Left renal pelvis (tissue), 4 donors: ENCODE data around the gene CDH12. TPM values are rescaled to one million over a fixed set of nuclear protein-coding genes. Genes with fewer than 3 reads are reported as not detected.
"Not testable (repeated sequence)": the region's sequence is repeated elsewhere in the genome, so short reads cannot be mapped to it uniquely, and the experiment has no call there.

Experiments used
- DNase-seq, 4 donors: peaks; one replicate each; pipeline ENCODE4 v3.0.0-alpha.2; 2013; ENCODE audit warnings: low read depth in 4 of 4, low spot score in 3 of 4
- polyA plus RNA-seq, 4 donors: library from polyadenylated mRNA; unstranded; fragments of 120-200 nt; gene quantifications; one replicate each; pipeline ENCODE4 v1.2.1, GENCODE V29; 2013; ENCODE audit not compliant: insufficient read length in 4 of 4

Gene CDH12
- polyA plus RNA-seq, 4 donors = 5.9 to 8.7 (median 7.3) TPM

DNA sequence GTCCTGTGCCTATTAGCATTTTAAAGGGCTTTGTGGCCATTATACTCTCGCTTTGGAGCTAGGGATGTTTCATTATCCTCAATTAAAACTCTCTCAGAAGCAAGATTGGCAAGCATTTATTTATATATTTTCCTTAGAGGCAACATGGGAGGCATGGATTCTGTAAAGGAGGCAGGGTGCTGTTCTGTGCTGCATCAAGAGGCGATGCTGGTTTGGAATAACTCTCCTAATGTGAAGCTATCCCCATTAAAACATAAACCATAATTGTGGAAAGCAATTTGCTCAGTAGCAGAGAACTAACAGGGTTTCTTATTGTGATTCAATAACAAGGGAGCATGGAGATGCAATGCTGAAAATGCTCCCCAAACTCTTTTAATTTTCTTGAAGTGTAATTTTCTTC, 664.5 kb downstream of the CDH12 start:
- not testable (repeated sequence) for DNase-seq

DNA sequence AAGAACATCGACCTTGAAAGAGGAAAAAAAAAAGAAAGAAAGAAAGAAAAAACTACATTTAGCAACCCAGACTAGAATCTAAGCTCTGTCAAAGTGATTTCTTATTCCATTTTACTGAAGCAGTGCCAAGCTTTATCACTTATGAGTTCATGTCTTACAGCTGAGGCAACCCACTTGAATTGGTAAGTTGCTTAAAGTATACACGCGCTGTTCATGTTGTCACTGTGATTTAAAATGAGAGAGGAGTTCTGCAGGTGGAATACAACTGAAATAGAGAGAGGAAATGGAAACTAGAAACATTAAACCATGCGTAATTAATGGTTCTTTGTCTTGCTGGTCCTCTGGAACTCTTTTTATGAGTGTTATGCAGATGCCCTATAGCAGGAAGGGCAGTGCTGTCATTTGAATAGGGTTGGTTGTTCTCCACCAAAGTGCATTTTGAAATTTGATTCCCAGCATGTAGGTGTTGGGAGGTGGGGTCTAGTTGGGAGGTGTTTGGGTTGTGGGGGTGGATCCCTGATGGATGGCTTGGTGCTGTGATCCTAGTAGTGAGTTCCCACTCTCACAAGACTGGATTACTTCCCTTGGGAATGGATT, 665.4 kb downstream of the CDH12 start:
- not testable (repeated sequence) for DNase-seq

DNA sequence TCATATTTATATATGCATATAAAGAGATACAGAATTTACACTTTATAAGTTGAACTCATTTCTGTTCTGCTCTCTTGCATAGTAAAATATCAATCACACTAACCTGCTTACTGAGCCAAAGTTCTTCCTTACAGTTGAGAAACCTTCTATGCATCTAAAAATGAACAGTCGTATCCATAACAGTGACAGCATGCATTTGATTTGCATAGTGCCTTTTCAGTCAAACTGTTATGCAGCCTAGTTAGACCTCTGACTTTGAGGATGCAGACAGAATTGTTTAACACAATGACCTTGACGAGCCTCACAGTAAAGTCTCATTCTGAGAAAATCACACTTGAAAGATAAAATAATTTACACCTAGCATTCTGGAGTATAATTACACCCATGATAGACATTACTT, 683.9 kb downstream of the CDH12 start:
- not testable (repeated sequence) for DNase-seq

DNA sequence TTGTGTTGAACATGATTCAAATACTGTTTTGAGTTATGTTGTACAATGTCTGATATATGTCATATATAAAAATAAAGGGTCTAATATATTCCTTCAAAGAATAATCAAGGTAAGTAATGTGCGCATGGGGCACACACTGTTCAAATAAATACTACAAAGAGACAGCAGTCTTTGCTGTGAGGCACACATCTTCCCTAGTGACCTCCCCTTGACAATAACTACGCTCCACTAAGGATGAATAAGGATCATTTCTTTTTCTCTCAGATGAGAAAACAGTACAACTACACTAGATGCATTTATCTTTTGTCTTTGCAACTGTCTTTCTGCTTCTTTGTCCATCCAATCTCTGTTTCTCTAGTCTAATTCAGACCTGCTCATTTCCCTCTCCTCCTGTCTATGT, 684.4 kb downstream of the CDH12 start:
- not testable (repeated sequence) for DNase-seq

DNA sequence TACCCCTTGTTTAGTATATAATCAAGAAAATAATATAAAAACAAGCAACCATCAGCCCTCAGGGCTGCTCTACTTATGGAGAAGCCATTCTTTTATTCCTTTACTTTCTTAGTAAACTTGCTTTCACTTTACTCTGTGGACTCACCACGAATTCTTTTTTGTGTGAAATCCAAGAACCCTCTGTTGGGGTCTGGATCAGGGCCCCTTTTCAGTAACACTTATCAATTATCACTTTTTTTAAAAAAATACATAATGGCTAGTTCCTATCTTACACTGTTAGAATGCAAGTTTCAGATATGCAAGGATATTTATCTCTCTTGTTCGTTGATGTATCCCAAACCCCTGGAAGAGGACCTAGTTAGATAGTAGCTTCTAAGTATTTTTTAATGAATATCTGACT, 687.2 kb downstream of the CDH12 start:
- not testable (repeated sequence) for DNase-seq

DNA sequence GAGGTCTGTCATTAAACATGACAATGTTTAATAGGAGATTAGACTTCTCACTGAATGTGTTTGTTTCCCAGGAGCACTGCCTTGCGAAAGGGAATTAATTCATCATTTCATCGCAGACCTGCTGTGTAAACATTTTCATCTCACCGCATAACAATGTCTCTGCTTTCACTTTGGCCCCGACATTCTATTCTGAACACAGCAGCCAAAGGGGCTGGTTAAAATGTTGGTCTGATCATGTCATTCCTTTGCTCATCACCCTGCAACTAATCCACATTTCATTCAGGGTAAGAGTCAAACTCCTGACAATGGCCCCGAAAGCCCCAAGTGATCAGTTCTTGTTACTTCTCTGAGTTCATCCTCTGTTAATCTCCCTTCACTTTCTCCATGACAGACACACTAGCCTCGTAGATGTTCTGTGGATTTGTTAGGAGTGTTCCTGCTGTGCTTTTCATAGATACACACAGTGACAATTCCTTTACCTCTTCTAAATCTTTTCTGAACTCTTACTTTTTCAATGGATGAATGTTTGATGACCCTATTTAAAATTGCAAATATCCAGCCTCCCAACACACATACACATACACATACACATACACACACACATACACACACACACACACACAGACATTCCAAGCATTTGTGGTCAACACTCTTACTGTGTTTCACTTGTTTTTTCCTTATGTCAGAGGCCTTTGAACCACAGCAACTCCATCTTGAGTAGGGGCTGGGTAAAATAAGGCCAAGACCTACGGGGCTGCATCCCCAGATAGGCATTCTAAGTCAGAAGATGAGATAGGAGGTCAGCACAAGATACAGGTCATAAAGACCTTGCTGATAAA, 688.0 kb downstream of the CDH12 start:
- not testable (repeated sequence) for DNase-seq

DNA sequence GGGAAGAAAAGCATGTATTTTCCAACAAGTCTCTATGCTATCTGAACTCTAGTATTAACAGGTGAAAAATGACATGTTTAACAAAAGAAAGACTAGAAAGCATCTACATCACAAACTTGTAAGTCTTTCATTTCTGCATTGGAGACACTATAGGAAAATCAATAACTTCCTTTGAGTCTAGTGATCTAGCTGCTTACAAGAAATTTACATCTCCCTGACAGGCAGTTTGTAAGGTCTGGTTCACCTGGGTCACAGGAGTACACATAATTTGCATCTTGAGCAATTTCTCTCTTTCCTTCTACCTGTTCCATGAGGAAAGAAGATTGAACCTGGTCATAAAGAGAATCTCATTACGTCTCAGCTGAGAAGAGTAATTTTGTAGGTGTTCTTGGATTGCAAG, 696.2 kb downstream of the CDH12 start:
- not testable (repeated sequence) for DNase-seq

DNA sequence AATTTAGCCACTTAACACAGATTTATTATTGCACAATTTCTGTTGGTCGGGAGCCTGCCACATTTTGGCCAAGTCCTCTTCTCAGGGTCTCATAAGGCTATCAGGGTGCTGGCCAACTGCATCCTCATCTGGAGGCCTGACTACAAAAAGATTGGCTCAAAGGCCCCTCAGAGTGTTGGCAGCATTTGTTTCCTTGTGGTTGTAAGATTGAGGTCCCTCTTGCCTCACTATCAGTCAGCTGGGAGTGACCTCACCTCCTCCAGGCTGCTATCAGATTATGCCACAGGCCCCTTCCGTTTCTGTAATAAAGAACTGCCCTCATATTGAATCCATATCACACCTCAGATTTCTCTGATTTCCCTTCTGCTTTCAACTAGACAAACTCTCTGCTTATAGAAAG, 698.4 kb downstream of the CDH12 start:
- DNase-seq = not testable (repeated sequence)

DNA sequence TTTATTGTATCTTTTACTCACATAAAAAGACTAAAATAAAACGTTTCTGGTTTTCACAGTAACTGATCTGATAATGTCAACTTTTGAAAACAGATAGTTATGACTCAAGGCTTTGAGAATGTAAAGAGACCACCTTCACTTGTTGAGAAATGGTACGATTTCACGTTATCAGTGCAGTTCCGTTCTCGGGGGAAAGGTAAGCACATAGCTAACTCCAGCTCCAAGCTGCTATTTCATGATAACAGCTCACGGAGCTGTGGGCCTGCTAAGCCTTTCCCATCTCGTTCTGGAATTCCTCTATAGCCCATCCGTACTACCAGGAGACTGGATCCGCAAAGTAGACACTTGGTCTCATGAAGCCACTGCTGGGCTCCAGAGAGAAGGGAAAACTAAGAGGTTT, 701.3 kb downstream of the CDH12 start:
- DNase-seq = not testable (repeated sequence)

DNA sequence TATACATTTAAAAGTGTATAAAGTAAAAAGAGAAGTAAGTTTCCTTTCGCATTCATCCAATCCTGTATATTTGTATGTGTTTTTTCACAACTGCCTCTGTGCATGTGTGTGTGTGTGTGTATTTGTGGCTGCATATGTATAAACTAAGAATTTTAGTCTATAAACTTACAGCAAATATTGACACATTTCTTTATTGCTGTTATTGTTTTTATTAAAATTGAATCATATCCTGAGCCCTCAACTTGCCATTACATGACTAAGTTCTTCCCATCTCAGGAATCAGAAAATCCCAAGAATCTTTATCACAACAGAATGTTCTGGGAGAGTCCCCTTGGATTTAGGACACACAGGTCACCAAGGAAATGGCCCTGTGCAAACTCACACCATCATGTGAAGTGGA, 712.7 kb downstream of the CDH12 start:
- not testable (repeated sequence) for DNase-seq

DNA sequence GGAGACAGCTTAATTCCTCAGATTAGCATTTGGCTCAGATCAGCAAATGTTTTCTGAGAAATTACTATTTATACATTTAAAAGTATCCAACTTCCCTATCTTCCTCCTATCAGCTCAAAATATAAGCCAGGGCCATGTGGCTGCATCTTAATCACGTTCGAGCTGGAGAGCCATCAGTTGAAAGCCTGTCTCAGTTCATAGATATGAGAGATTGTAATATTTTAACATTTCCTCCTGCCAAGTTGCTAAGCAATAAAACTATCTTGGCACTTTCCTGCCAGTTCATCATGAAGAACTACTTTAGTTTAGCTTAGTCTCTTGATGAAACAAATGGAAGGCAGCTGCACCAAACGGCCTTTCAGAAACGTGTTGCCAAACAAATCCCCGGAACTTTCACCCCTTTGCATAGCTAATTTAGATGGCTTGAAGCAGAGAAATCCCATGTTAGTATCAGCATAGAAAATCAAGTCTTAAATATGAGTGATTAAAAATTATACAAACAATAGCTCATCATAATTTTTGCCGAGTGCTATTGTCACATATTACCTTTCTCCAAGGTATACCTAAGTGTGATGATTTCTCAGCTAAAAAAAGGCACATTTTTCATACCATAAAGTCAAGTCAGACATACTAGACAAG, 713.4 kb downstream of the CDH12 start:
- not testable (repeated sequence) for DNase-seq

DNA sequence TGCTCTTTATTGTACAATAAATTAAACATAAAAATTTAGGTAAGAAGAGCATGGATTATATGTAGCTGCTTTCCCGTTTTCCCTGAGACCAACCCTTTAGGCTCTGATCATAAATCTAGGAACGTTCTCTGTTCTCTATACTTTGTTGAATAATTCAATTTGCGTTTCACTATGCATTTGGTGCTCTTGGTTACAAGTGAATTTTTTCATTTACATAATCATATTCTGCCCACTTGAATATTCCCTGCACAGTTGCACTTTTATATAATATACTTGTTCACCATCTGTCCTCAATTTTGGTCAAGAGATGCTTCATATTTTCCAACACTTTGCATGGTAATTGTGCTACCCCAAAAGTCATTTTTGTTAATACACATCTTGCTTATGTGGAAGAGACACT, 741.8 kb downstream of the CDH12 start:
- DNase-seq = no peak

DNA sequence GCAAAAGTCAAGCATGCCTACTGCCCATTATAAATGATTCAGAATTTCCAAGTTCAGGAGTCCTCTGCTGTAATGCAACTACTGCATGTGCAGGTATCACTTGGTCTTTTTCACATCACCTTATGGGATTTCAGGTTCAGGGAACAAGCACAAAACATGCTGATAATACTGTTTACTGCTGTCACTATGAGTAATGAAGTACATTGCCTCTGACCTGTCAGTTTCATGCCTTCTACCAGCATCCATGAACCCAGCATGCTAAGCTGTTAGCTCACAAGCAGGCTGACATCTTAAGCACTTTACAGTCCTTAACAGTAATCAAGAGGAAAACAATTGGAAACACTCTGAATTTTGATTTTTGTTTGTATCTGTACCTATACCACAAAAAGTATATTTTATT, 743.8 kb downstream of the CDH12 start:
- DNase-seq = no peak

DNA sequence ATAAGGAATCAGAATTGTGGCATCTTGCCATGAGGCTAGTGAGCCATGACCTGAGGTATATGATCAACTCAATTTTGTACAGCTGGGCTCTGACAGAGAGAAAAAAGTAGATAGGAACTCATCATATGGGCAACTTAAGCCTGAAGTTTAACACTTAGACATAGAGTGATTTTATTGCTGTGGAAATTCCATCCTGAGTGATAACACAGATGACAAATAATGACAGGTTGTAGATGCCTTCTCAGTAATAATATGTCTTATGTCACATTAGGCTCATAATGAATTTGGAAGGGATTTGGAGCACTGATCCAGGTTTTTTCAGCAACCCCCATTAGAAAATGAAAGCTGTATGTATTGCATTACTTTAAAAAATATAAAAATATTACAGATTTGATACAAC, 744.6 kb downstream of the CDH12 start:
- DNase-seq = no peak

DNA sequence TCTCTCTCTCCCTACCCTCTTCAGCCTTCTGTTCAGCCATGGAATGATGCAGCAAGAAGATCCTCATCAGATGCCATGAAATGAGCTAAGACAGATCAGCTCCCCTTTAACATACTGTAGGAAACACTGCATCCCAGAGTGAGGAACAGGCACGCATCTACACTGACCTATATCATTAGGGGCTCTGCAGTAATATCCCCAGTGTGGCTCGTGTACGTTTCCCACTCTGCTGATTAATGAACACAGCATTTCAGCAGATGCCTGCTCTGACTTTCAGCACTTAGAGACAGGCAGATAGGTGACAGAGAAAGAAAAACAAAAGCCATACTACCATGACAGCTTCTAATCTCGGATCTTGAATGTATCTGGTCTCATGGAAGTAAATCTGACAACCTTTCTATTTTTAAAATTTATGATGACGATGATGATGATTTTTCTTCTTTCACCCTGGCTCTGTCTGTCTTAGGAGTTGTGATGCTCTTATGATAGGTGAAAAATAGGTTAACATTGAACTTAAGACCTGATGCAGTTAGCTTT, 750.3 kb downstream of the CDH12 start:
- no peak for DNase-seq

DNA sequence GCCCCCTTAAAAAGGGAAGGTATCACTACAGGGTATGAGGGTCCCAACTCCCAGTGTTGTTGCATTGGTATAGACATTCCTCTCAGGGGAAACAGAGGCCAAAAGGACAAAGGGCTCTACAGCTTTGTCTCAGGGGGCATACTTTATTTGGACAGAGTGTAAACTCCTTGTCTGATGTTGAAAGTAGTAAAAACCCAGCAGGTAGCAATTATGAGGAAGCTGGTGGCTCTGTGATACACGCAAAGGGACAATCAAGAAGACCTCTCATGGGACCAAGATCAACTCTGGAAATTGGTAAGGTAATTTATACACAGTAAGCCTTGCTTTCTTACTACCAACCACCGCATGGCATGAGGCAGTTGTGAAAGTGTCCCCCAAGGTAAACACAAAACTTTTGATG, 764.6 kb downstream of the CDH12 start:
- DNase-seq = no peak

DNA sequence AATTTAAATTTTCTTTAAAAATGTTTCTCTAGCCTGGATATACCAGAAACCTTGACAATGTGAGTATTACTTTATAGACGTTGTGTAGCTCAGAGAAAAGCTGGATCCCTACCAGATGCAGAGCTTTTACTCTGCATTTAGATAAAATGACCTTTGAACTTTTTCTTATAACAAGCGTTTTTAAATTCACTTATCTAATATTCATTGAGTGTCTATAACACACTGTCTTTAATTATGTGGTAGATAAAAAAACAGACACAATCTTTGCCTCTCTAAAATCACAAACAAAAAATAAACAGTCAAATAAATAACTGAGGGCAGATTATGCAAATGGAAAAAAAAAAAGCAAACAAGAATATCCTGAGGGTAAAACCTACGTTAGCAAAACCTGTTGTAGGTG, 773.6 kb downstream of the CDH12 start:
- DNase-seq = no peak

DNA sequence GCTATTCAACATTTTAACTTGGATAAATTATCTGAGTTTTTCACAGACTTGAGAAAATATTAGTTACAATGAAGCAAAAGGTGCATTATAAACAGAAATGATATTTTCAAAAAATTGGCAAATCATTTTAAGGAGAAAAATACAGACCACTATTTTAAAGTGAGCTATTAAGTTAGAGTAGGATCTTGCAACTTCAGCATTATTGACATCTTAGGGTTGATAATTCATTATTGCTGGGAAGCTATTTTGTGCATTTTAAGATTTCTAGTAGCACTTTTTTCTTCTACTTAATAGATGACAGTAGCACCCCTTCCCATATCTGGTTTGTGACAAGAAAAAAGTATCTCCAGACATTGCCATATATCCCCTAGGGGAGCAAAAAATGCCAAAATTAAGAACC, 774.1 kb downstream of the CDH12 start:
- no peak for DNase-seq

DNA sequence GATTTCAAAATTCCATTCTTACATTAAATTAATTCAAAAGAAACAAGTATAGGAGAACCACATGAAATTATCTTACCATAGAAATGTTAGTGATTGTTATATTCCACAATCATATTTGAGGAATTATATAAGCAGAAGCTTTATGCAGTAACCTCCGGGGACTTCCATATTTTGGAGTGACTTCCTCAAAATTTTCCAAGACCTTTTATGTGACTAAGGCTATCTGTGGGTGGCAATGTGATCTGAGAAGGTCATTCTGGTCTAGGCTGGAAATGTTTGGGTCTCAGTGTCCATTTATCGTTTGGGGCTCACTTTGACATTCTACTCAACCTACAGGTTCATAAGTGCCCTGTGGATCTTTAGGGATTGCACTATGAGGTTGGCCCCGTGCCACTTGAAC, 776.6 kb downstream of the CDH12 start:
- DNase-seq = no peak

DNA sequence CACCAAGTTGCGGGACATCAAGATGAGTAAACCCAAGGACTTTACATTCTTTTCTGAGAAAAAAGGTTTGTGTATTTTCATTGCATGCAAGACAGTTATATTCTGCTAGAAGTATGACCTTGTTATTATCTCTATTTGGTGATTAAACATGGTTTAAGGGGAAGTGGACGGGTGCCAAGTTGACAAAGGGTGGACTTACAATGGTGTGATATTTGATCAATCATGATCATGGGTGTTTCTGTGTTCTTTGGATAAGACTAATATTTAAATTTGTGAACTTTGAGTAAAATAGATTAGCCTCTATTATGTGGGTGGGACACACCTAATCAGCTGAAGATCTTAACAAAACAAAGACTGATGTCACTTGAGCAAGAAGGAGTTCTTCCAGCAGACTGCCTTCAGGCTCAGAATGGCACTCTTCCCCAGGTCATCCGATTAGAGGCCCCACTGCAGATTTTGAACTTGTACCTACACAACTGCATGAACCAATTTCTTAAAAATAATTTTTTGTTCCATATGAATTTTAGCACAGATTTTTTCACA, 782.9 kb downstream of the CDH12 start:
- DNase-seq = no peak

DNA sequence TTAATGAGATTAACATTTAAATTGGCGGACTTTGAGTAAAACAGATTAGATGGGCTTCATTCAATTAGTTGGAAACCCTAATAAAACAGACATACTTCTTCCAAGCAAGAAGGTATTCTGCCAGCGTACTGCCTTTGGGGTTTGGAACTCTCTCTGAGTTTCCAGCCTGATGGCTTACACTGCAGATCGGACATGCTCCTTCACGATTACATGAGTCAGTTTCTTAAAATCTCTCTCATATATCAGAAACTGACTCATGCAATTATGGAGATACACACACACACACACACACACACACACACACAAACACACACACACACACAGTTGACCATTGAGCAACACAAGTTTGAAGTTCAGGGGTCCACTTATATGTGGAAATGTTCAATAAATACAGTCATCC, 789.4 kb downstream of the CDH12 start:
- DNase-seq = no peak
